Measurements from ENCODE around the gene CTNNA3. TPM values are rescaled to one million over a fixed set of nuclear protein-coding genes. Genes with fewer than 3 reads are reported as not detected.
"Not testable (repeated sequence)": the region's sequence is repeated elsewhere in the genome, so short reads cannot be mapped to it uniquely, and the experiment has no call there.

CTNNA3 gene
- total RNA-seq, 3 donors from 2014 or later: not detected

DNA sequence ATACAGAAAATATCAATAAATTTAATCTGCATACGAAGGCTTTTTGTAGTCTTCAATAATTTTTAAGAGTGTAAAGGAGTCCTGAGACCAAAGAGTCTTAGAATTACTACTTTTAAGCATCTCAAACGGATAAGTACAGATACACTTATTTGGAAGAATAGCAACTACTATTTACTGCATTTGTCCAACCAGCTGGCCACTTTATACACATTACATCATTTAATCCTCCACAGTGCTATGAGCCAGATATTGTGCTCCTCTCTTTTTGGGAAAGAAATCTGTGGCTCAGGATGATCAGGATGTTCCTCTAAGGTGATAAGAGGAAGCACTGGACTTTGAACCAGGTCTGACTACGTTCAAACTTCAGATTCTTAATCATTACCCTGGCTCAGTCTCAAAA is 1358.8 kb downstream of the CTNNA3 start:
- ATAC-seq (no peak), DNase-seq (no peak)
- no peaks in the 10 kb centered on the region for H3K27me3 Mint-ChIP-seq (ENCODE audit: low read depth)
- no peaks in the 10 kb centered on the region for H3K4me1 Mint-ChIP-seq (ENCODE audit: low read depth)
- H3K4me3 Mint-ChIP-seq: no peak overlapping the region
- peaks cover 10% of the 10 kb centered on the region for H3K9me3 Mint-ChIP-seq
- H3K36me3 Mint-ChIP-seq (ENCODE audit: insufficient read depth): no peaks in the 10 kb centered on the region

DNA sequence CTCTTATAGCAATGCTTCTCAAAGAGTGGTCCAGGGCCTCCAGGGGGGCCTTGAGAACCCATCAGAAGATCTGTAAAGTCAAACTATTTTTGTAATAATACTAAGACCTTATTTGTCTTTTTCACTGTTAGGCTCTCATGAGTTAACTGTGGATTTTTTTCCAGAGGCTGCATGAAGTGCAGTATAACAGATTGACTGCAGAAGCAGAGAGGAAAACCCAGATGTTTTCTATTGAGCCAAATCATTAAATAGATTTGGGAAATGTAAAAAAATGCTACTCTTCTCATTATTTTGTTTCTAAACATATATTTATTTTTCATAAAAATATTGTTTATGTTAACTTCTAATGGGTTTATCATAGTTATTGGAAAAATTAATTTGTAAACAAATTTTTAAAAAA is 1359.2 kb downstream of the CTNNA3 start:
- H3K9me3 Mint-ChIP-seq: peaks cover 10% of the 10 kb centered on the region
- no peaks in the 10 kb centered on the region for H3K36me3 Mint-ChIP-seq (ENCODE audit: insufficient read depth)
- ATAC-seq (no peak), DNase-seq (no peak)
- no peak overlapping the region for H3K4me3 Mint-ChIP-seq
- no peaks in the 10 kb centered on the region for H3K4me1 Mint-ChIP-seq (ENCODE audit: low read depth)
- H3K27me3 Mint-ChIP-seq (ENCODE audit: low read depth): no peaks in the 10 kb centered on the region

DNA sequence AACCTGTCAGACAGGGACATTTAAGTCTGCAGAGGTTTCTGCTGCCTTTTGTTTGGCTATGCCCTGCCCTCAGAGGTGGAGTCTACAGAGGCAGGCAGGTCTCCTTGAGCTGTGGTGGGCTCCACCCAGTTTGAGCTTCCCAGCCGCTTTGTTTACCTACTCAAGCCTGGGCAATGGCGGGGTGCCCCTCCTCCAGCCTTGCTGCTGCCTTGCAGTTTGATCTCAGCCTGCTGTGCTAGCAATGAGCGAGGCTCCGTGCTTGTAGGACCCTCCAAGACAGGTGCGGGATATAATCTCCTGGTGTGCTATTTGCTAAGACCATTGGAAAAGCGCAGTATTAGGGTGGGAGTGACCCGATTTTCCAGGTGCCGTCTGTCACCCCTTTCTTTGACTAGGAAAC is 1360.2 kb downstream of the CTNNA3 start:
- not testable (repeated sequence) for H3K27me3 Mint-ChIP-seq (ENCODE audit: low read depth)

GRCh38 chr10:66329147-66329546 is 1366.8 kb downstream of the CTNNA3 start:
- Mint-ChIP-seq H3K27me3 (ENCODE audit: low read depth) (no peaks in the 10 kb centered on the region), H3K9me3 (no peaks in the 10 kb centered on the region), H3K4me1 (ENCODE audit: low read depth) (no peaks in the 10 kb centered on the region), H3K4me3 (no peak overlapping the region), H3K36me3 (ENCODE audit: insufficient read depth) (no peaks in the 10 kb centered on the region)
- no peak for DNase-seq
- ATAC-seq: no peak

More for the DNA sequence above, 1360.2 kb downstream of the CTNNA3 start:
- H3K4me1 Mint-ChIP-seq (ENCODE audit: low read depth); ATAC-seq; DNase-seq; H3K36me3 Mint-ChIP-seq (ENCODE audit: insufficient read depth); H3K4me3 Mint-ChIP-seq: not testable (repeated sequence)
- peaks cover 10% of the 10 kb centered on the region for H3K9me3 Mint-ChIP-seq

DNA sequence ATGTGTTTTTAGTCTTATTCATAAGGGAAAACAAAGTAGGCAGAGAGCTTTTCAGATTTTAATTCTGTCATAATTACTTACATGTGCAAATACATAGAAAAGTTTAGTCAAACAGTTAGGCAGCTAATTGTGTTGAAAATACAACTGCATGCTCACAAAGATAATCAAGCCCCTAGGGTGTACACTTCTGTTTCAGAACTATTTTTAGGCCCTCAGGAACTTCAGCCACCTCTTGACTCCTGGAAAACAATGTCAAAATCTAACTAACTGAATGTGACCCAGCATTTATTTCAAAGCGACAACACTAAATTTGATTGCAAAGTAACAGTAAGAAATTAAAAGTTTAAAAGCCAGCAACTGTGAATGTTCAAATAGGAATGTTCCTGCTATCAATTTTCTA is 1369.1 kb downstream of the CTNNA3 start:
- H3K4me1 Mint-ChIP-seq (ENCODE audit: low read depth): no peaks in the 10 kb centered on the region
- no peaks in the 10 kb centered on the region for H3K9me3 Mint-ChIP-seq

GRCh38 chr10:66322777-66323176 is 1373.2 kb downstream of the CTNNA3 start:
- Mint-ChIP-seq H3K9me3 (no peaks in the 10 kb centered on the region), H3K4me3 (no peak overlapping the region), H3K4me1 (ENCODE audit: low read depth) (no peaks in the 10 kb centered on the region), H3K36me3 (ENCODE audit: insufficient read depth) (no peaks in the 10 kb centered on the region), H3K27me3 (ENCODE audit: low read depth) (no peaks in the 10 kb centered on the region)
- DNase-seq (no peak), ATAC-seq (no peak)

More for the DNA sequence above, 1369.1 kb downstream of the CTNNA3 start:
- no peaks in the 10 kb centered on the region for H3K27me3 Mint-ChIP-seq (ENCODE audit: low read depth)
- no peak overlapping the region for H3K4me3 Mint-ChIP-seq
- no peak for DNase-seq
- no peaks in the 10 kb centered on the region for H3K36me3 Mint-ChIP-seq (ENCODE audit: insufficient read depth)
- ATAC-seq: no peak

DNA sequence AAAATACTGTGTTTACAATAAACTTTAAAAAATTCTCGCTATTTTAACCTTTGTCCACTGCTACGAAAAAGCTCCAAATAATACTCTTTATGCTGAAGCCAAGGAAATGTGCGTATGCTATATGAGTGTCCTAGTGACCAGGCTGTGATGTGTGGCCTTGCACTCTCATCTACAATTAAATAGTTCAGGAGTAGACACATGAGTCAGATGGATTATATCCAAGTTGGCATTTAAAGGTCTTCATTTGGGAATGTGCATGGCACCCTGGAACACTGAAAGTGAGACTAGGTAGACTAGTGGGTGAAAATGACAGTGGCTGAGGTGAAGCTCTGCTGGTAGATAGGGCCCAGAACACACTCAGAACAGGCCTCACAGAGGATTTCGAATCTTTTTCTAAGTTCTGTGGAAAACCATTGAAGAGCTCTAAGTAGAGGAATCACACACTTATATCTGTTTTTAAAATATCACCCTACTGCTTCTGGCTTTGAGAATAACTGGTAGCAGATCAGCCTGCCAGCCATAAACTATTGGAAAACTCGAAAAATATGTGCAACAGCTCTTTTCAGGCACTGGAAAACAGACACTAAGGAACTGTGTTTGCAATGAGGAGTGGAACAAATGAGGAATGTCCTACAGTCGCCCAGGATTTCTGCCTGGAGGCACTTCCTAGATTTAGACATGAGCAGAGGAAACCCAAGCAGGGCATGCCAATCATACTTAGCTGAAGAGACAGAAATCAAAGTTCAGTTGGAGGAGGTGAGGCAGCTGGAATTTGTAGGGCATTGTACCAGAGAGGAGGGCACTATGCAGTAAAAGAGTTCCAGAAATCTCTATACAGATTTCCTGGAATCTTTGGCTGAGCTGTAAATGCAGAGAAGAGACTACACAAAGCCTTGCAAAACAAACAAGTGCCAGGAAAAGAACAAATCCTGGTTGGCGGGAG is 1374.0 kb downstream of the CTNNA3 start:
- no peak overlapping the region for H3K4me3 Mint-ChIP-seq
- DNase-seq (no peak), ATAC-seq (no peak)
- H3K4me1 Mint-ChIP-seq (ENCODE audit: low read depth): no peaks in the 10 kb centered on the region
- H3K36me3 Mint-ChIP-seq (ENCODE audit: insufficient read depth): no peaks in the 10 kb centered on the region
- H3K27me3 Mint-ChIP-seq (ENCODE audit: low read depth): no peaks in the 10 kb centered on the region
- H3K9me3 Mint-ChIP-seq: no peaks in the 10 kb centered on the region

- Mint-ChIP-seq H3K36me3 (ENCODE audit: insufficient read depth) (no peaks in the 10 kb centered on the region), H3K4me1 (ENCODE audit: low read depth) (no peaks in the 10 kb centered on the region), H3K4me3 (no peak overlapping the region), H3K27me3 (ENCODE audit: low read depth) (no peaks in the 10 kb centered on the region), H3K9me3 (no peaks in the 10 kb centered on the region)
- DNase-seq (no peak), ATAC-seq (no peak)
These were observed 1377.2 kb downstream of the CTNNA3 start for GRCh38 chr10:66318761-66319160.

DNA sequence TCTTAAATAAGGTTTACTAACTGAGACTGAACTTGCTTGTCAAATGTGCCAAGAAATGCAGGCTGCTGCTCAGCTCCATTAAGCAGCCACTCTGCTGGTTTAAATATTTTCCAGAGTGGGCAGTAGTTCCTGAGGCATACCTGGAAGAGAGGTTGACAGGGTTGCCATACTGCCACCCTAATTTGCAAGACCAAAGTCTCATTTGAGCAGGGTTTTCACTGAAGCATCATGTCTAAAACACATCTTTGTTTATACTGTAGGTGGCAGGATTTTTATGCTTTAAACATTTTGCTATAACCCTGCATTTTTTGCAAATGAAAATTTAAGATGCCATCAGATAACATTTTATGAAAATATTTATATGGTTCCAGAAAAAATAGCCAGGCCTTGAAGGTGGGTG is 1388.2 kb downstream of the CTNNA3 start:
- no peak for ATAC-seq
- Mint-ChIP-seq H3K4me3 (no peak overlapping the region), H3K9me3 (peaks cover 4% of the 10 kb centered on the region), H3K36me3 (ENCODE audit: insufficient read depth) (no peaks in the 10 kb centered on the region), H3K4me1 (ENCODE audit: low read depth) (no peaks in the 10 kb centered on the region), H3K27me3 (ENCODE audit: low read depth) (no peaks in the 10 kb centered on the region)
- no peak for DNase-seq

DNA sequence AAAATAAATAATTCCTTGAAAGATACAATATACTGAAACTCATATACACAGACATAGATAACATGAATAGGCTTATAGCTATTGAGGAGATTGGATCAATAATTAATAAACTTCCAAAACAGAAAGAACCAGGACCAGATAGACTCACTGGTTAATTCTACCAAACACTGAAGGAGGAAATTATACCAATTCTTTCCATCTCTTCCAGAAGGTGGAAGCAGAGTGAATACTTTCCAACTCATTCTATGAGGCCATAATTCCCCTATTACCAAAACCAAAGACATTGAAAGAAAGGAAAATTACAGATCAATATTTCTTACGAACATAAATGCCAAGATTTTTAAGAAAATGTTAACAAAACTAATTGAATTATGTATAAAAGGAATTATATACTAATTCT is 1394.9 kb downstream of the CTNNA3 start:
- H3K36me3 Mint-ChIP-seq (ENCODE audit: insufficient read depth): no peaks in the 10 kb centered on the region
- no peak for ATAC-seq
- H3K9me3 Mint-ChIP-seq: no peaks in the 10 kb centered on the region
- DNase-seq: no peak
- no peak overlapping the region for H3K4me3 Mint-ChIP-seq
- no peaks in the 10 kb centered on the region for H3K27me3 Mint-ChIP-seq (ENCODE audit: low read depth)
- H3K4me1 Mint-ChIP-seq (ENCODE audit: low read depth): no peaks in the 10 kb centered on the region

DNA sequence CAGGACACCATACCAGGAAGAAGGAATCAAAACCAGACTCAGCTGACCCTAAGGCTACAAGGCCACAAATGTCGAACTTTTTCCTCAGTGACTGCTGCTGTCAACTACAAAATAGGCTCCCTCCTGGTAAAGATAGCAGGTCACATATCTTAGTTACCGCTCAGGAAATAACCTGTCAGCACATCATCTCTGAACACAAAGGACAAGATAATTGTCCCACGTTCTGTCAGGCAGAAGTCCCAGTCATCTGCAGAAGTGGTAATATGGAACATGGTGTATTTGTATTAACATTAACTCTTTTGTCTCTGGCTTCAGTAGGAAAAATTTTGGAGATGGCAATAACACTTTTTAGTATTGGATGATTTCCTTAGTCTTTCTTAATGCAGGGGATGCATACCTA is 1400.4 kb downstream of the CTNNA3 start:
- no peak for DNase-seq
- H3K36me3 Mint-ChIP-seq (ENCODE audit: insufficient read depth): no peaks in the 10 kb centered on the region
- H3K4me3 Mint-ChIP-seq: no peak overlapping the region
- no peaks in the 10 kb centered on the region for H3K27me3 Mint-ChIP-seq (ENCODE audit: low read depth)
- no peaks in the 10 kb centered on the region for H3K9me3 Mint-ChIP-seq
- H3K4me1 Mint-ChIP-seq (ENCODE audit: low read depth): no peaks in the 10 kb centered on the region
- ATAC-seq: no peak

GRCh38 chr10:66294538-66294937 is 1401.5 kb downstream of the CTNNA3 start:
- H3K27me3 Mint-ChIP-seq (ENCODE audit: low read depth): no peaks in the 10 kb centered on the region
- H3K36me3 Mint-ChIP-seq (ENCODE audit: insufficient read depth): no peaks in the 10 kb centered on the region
- no peaks in the 10 kb centered on the region for H3K9me3 Mint-ChIP-seq
- H3K4me3 Mint-ChIP-seq: no peak overlapping the region
- no peaks in the 10 kb centered on the region for H3K4me1 Mint-ChIP-seq (ENCODE audit: low read depth)
- ATAC-seq: no peak
- no peak for DNase-seq

- no peak overlapping the region for H3K4me3 Mint-ChIP-seq
- no peaks in the 10 kb centered on the region for H3K9me3 Mint-ChIP-seq
- DNase-seq: no peak
- no peaks in the 10 kb centered on the region for H3K27me3 Mint-ChIP-seq (ENCODE audit: low read depth)
- H3K36me3 Mint-ChIP-seq (ENCODE audit: insufficient read depth): no peaks in the 10 kb centered on the region
- no peak for ATAC-seq
- no peaks in the 10 kb centered on the region for H3K4me1 Mint-ChIP-seq (ENCODE audit: low read depth)
These were observed 1403.1 kb downstream of the CTNNA3 start for GRCh38 chr10:66292922-66293321.

- no peak overlapping the region for H3K4me3 Mint-ChIP-seq
- no peaks in the 10 kb centered on the region for H3K36me3 Mint-ChIP-seq (ENCODE audit: insufficient read depth)
- no peaks in the 10 kb centered on the region for H3K9me3 Mint-ChIP-seq
- H3K4me1 Mint-ChIP-seq (ENCODE audit: low read depth): no peaks in the 10 kb centered on the region
- ATAC-seq: no peak
- no peaks in the 10 kb centered on the region for H3K27me3 Mint-ChIP-seq (ENCODE audit: low read depth)
- DNase-seq: no peak
These were observed 1403.5 kb downstream of the CTNNA3 start for GRCh38 chr10:66292456-66292855.

DNA sequence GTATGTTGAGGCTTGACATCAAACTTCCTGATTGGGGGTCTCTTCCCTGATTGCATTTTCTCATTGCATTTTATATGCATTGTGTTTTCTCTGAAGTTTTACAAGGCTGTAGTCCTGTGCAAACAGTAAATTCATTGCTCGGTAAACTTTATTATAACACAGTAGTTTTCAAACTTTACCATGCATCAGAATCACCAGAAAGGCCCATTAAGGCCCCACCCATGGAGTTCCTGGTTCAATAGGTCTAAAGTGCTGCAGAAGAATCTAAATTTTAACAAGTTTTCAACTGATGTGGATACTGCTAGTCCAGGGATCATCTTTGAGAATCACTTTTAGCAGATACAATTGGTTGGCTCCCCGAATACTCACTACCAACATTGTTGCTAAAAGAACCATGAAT is 1404.9 kb downstream of the CTNNA3 start:
- Mint-ChIP-seq H3K27me3 (ENCODE audit: low read depth) (no peaks in the 10 kb centered on the region), H3K4me1 (ENCODE audit: low read depth) (no peaks in the 10 kb centered on the region), H3K4me3 (no peak overlapping the region), H3K9me3 (no peaks in the 10 kb centered on the region), H3K36me3 (ENCODE audit: insufficient read depth) (no peaks in the 10 kb centered on the region)
- DNase-seq (no peak), ATAC-seq (no peak)

Measured in activated T-cell treated with anti-CD3 and anti-CD28 coated beads, Interleukin-2, amount 50 U/mL, for 4 hours (primary cell).